ENCODE data around the gene SCG5.

The SCG5 gene

DNA sequence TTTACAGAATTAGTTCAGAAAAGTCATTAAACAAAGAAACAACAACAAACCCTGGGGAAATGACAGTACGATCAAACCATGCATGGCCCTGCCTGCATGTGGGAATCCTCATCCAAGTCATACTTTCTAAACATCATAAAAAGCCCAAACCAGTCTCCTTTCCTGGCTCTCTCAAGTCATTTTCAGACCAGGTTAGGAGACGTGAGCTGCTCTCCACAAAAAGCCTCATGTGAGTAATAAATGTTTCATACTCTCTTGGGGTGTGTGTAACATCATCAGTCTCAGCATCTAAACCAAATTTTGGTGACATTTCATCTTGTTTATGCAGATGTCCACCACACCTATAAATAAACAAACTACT, 95.2 kb downstream of the SCG5 start:
- POLR2A ChIA-PET: interaction anchor here (0.6 kb wide), 1 partner anchor 82 kb away, joined by 6 read pairs; no protein-coding TSS in a partner anchor
- TF ChIP-seq SCRT2 (tag by site-specific recombination; IDR thresholded peaks at IDR 0.05) (no peak), ZNF335 (tag by site-specific recombination; conservative IDR thresholded peaks at IDR 0.05) (no peak), ZNF433 (tag by site-specific recombination; IDR thresholded peaks at IDR 0.05; ENCODE audit: low read depth) (no peak), ZNF223 (tag by site-specific recombination; IDR thresholded peaks at IDR 0.05) (no peak), ZNF585B (tag by site-specific recombination; IDR thresholded peaks at IDR 0.05) (no peak), ZNF394 (tag by site-specific recombination; IDR thresholded peaks at IDR 0.05; ENCODE audit: borderline replicate concordance) (no peak), ZNF302 (tag by site-specific recombination; IDR thresholded peaks at IDR 0.05; ENCODE audit: low read depth) (no peak), ZNF184 (tag by site-specific recombination; IDR thresholded peaks at IDR 0.05) (no peak), ZNF404 (tag by site-specific recombination; IDR thresholded peaks at IDR 0.05) (no peak)
- TF ChIP-seq, protein P1, sequence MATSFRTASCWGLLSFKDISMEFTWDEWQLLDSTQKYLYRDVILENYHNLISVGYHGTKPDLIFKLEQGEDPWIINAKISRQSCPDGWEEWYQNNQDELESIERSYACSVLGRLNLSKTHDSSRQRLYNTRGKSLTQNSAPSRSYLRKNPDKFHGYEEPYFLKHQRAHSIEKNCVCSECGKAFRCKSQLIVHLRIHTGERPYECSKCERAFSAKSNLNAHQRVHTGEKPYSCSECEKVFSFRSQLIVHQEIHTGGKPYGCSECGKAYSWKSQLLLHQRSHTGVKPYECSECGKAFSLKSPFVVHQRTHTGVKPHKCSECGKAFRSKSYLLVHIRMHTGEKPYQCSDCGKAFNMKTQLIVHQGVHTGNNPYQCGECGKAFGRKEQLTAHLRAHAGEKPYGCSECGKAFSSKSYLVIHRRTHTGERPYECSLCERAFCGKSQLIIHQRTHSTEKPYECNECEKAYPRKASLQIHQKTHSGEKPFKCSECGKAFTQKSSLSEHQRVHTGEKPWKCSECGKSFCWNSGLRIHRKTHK (tag by site-specific recombination; IDR thresholded peaks at IDR 0.05): no peak
- TF ChIP-seq, protein P2, sequence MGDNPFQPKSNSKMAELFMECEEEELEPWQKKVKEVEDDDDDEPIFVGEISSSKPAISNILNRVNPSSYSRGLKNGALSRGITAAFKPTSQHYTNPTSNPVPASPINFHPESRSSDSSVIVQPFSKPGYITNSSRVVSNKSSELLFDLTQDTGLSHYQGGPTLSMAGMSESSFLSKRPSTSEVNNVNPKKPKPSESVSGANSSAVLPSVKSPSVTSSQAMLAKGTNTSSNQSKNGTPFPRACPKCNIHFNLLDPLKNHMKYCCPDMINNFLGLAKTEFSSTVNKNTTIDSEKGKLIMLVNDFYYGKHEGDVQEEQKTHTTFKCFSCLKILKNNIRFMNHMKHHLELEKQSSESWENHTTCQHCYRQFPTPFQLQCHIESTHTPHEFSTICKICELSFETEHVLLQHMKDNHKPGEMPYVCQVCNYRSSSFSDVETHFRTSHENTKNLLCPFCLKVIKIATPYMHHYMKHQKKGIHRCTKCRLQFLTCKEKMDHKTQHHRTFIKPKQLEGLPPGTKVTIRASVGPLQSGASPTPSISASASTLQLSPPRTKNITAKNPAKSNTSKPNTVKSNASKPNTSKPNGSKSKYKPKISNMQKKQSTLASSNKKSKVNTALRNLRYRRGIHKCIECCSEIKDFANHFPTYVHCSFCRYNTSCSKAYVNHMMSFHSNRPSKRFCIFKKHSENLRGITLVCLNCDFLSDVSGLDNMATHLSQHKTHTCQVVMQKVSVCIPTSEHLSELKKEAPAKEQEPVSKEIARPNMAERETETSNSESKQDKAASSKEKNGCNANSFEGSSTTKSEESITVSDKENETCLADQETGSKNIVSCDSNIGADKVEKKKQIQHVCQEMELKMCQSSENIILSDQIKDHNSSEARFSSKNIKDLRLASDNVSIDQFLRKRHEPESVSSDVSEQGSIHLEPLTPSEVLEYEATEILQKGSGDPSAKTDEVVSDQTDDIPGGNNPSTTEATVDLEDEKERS (tag by site-specific recombination; IDR thresholded peaks at IDR 0.05): no peak
- no peak overlapping the region for H3K4me3 ChIP-seq (ENCODE audit: low read depth, low read length)
- no peaks in the 10 kb centered on the region for H3K9me3 ChIP-seq (ENCODE audit: control insufficient read depth, insufficient read depth, low read depth, low read length)
- no peaks in the 10 kb centered on the region for H3K4me1 ChIP-seq (ENCODE audit: control insufficient read depth, insufficient read depth, low read length)
- H3K36me3 ChIP-seq (ENCODE audit: control insufficient read depth in 2 of 2, insufficient read depth in 1 of 2, low read length in 2 of 2): no peaks in the 10 kb centered on the region
- H3K27ac ChIP-seq (ENCODE audit: extremely low read depth, low read depth, low read length): no peak overlapping the region
- CTCF ChIA-PET: interaction anchor here (0.6 kb wide), 1 partner anchor 74 kb away, joined by 4 read pairs; no protein-coding TSS in a partner anchor

DNA sequence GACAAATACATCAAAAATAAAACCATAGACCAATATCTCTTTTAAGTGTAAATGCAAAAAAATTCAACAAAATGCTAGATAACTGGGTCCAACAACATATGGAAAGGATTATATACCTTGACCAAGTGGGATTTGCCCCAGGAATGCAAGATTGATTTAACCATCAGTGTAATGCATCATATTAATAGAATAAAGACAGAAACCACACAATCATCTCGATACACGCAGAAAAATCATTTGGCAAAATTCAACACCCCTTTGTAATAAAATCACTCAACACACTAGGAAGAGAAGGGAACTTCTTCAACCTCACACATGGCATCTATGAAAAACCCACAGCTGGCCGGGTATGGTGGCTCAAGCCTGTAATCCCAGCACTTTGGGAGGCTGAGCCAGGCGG, 95.8 kb downstream of the SCG5 start:
- ChIA-PET POLR2A (no interaction called here), CTCF (no interaction called here)
- H3K4me3 ChIP-seq (ENCODE audit: low read depth, low read length): no peak overlapping the region
- no peaks in the 10 kb centered on the region for H3K36me3 ChIP-seq (ENCODE audit: control insufficient read depth in 2 of 2, insufficient read depth in 1 of 2, low read length in 2 of 2)
- no peaks in the 10 kb centered on the region for H3K9me3 ChIP-seq (ENCODE audit: control insufficient read depth, insufficient read depth, low read depth, low read length)
- TF ChIP-seq, protein P2 (tag by site-specific recombination; IDR thresholded peaks at IDR 0.05): no peak
- TF ChIP-seq ZNF404 (tag by site-specific recombination; IDR thresholded peaks at IDR 0.05) (no peak), EGR2 (tag by site-specific recombination; IDR thresholded peaks at IDR 0.05; ENCODE audit: low read depth) (no peak), ZNF140 (tag by site-specific recombination; IDR thresholded peaks at IDR 0.05) (no peak), KLF1 (tag by site-specific recombination; IDR thresholded peaks at IDR 0.05) (no peak), ZNF16 (tag by site-specific recombination; IDR thresholded peaks at IDR 0.05; ENCODE audit: low read depth) (no peak), ZNF23 (tag by site-specific recombination; IDR thresholded peaks at IDR 0.05; ENCODE audit: borderline replicate concordance) (no peak), ZNF423 (tag by site-specific recombination; IDR thresholded peaks at IDR 0.05) (no peak)
- no peak overlapping the region for H3K27ac ChIP-seq (ENCODE audit: extremely low read depth, low read depth, low read length)
- H3K4me1 ChIP-seq (ENCODE audit: control insufficient read depth, insufficient read depth, low read length): no peaks in the 10 kb centered on the region
